Lower lobe of right lung (tissue), 2 donors: Measurements from ENCODE around the gene PRKACB. TPM values are rescaled to one million over a fixed set of nuclear protein-coding genes. Genes with fewer than 3 reads are reported as not detected.

Source experiments
- ATAC-seq, 2 donors: fragments of 200-7000 bp; cut with Tn5 transposase; one replicate each; pipeline ENCODE4 v1.9.1; 2020 to 2022; ENCODE audit warnings: mild to moderate bottlenecking in 2 of 2, moderate library complexity in 2 of 2
- DNase-seq: peaks from one replicate; pipeline ENCODE4 v3.0.0-alpha.2; 2020
- H3K27ac ChIP-seq: fragments of 200-600 bp; one replicate; pipeline ENCODE4 v1.8.0; 2022
- H3K27me3 ChIP-seq: fragments of 200-600 bp; one replicate; pipeline ENCODE4 v1.8.0; 2022; ENCODE audit warnings: low read depth
- H3K36me3 ChIP-seq: fragments of 200-600 bp; one replicate; pipeline ENCODE4 v1.8.0; 2022; ENCODE audit warnings: mild to moderate bottlenecking
- H3K4me1 ChIP-seq: fragments of 200-600 bp; one replicate; pipeline ENCODE4 v1.8.0; 2022
- H3K4me3 ChIP-seq: fragments of 200-600 bp; one replicate; pipeline ENCODE4 v1.8.0; 2022; ENCODE audit warnings: mild to moderate bottlenecking
- H3K9me3 ChIP-seq: fragments of 200-600 bp; one replicate; pipeline ENCODE4 v1.8.0; 2022
- intact Hi-C: fragments of 100-400 bp; cut with DNase I; formaldehyde crosslinking; loops from one replicate; pipeline ENCODE4 v1.11.0; 2022
- total RNA-seq: library from RNA; stranded (reverse); fragmentation: NEBNext Ultra II Directional; extraction: Animal tissue kit (Norgen Biotek cat#: 25700); gene quantifications from one replicate; pipeline ENCODE4 v1.2.1, GENCODE V29; 2021
- TF ChIP-seq, protein P1 (sequence below): fragments of 200-600 bp; IDR thresholded peaks from one replicate; pipeline ENCODE4 v1.8.0; 2022; ENCODE audit warnings: antibody characterized with exemption, mild to moderate bottlenecking
- donor health status: DM: no; HTN: yes; CAD: no; lungs with severe emphysema.

The PRKACB gene
- total RNA-seq, 1 donor from 2014 or later = 39.7 TPM

DNA sequence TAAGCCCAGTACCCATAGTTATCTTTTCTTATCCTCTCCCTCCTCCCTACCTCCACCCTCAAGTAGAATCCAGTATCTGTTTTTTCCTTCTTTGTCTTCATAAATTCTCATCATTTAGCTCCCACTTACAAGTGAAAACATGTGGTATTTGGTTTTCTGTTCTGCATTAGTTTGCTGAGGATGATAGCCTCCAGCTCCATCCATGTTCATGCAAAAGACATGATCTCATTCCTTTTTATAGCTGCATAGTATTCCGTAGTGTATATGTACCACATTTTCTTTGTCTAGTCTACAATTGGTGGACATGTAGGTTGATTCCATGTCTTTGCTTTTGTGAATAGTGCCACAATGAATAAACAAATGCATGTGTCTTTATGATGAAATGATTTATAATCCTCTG is 55.2 kb downstream of the PRKACB start:
- no peaks in the 10 kb centered on the region for H3K4me1 ChIP-seq
- ATAC-seq (no peak), DNase-seq (no peak)
- intact Hi-C loops = no loop called here
- H3K4me3 ChIP-seq = no peak overlapping the region
- H3K27ac ChIP-seq = no peak overlapping the region
- TF ChIP-seq, protein P1, sequence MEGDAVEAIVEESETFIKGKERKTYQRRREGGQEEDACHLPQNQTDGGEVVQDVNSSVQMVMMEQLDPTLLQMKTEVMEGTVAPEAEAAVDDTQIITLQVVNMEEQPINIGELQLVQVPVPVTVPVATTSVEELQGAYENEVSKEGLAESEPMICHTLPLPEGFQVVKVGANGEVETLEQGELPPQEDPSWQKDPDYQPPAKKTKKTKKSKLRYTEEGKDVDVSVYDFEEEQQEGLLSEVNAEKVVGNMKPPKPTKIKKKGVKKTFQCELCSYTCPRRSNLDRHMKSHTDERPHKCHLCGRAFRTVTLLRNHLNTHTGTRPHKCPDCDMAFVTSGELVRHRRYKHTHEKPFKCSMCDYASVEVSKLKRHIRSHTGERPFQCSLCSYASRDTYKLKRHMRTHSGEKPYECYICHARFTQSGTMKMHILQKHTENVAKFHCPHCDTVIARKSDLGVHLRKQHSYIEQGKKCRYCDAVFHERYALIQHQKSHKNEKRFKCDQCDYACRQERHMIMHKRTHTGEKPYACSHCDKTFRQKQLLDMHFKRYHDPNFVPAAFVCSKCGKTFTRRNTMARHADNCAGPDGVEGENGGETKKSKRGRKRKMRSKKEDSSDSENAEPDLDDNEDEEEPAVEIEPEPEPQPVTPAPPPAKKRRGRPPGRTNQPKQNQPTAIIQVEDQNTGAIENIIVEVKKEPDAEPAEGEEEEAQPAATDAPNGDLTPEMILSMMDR = no peak
- H3K27me3 ChIP-seq = no peaks in the 10 kb centered on the region
- peaks cover 17% of the 10 kb centered on the region for H3K36me3 ChIP-seq
- no peaks in the 10 kb centered on the region for H3K9me3 ChIP-seq

DNA sequence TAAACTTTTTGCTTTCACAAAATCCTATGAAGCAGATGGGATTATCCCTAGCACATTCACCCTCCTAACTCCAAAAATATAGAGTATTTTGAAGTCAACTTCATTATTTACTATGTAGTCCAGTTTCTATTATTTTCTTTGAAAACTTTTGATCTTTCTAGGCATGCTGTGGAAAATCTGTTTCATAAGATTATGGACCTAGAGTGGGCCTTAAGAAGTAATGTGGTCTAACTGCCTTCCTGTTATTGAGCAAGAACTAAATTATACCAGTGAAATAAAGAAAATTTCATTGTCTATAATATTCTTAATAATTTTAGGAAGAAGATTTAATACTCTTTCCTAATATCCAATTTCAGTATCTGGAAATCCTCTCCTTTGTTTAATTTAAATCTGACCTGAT is 58.1 kb downstream of the PRKACB start:
- ATAC-seq (no peak), DNase-seq (no peak)
- no peak overlapping the region for H3K4me3 ChIP-seq
- TF ChIP-seq, protein P1 = no peak
- H3K27me3 ChIP-seq = no peaks in the 10 kb centered on the region
- H3K9me3 ChIP-seq = no peaks in the 10 kb centered on the region
- intact Hi-C loops = no loop called here
- no peaks in the 10 kb centered on the region for H3K4me1 ChIP-seq
- no peak overlapping the region for H3K27ac ChIP-seq
- H3K36me3 ChIP-seq = peaks cover 16% of the 10 kb centered on the region

DNA sequence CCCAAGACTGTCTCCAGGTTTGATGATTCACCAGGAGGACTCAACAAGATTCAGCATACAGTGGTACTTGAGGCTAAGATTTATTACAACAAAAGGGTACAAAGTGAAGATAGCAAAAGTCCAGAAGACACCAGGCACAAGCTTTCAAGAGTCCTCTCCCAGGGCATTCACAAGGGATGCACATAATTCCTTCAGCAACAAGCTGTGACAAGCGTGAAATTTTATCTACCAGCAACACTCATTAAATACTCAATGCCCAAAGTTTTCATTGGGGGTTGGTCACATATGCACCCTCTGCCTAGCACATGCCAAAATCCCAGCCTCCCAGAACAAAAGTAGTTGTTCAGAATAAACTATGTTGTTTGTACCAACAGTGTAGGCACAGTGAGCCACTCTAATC is 62.3 kb downstream of the PRKACB start:
- TF ChIP-seq, protein P1 = no peak
- H3K9me3 ChIP-seq = no peaks in the 10 kb centered on the region
- H3K27ac ChIP-seq = no peak overlapping the region
- DNase-seq (no peak), ATAC-seq (no peak)
- intact Hi-C loops = no loop called here
- H3K27me3 ChIP-seq = no peaks in the 10 kb centered on the region
- no peak overlapping the region for H3K4me3 ChIP-seq
- H3K36me3 ChIP-seq = peaks cover 4% of the 10 kb centered on the region
- H3K4me1 ChIP-seq = no peaks in the 10 kb centered on the region

DNA sequence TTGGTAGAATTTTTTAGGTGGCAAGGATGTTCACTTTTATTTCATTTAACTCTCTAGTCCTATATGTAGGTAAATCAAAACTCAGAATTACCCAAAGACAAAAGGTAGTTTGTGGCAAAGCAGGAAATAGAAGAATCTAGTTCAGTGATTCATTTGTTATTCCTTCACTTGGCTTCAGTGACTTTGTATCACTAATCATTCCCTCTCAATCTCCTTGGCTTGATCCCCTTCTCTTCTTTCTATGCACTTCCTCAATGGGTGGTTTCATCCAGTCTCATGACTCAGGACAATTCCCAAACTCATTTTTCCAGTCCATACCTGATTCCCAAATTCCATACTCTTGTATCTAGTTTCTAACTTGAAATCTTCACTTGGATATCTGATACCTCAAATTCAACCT is 64.9 kb downstream of the PRKACB start:
- DNase-seq (no peak), ATAC-seq (no peak)
- peaks cover 4% of the 10 kb centered on the region for H3K36me3 ChIP-seq
- intact Hi-C loops = no loop called here
- H3K4me3 ChIP-seq = no peak overlapping the region
- TF ChIP-seq, protein P1 = no peak
- H3K4me1 ChIP-seq = no peaks in the 10 kb centered on the region
- H3K9me3 ChIP-seq = no peaks in the 10 kb centered on the region
- H3K27ac ChIP-seq = no peak overlapping the region
- H3K27me3 ChIP-seq = no peaks in the 10 kb centered on the region

DNA sequence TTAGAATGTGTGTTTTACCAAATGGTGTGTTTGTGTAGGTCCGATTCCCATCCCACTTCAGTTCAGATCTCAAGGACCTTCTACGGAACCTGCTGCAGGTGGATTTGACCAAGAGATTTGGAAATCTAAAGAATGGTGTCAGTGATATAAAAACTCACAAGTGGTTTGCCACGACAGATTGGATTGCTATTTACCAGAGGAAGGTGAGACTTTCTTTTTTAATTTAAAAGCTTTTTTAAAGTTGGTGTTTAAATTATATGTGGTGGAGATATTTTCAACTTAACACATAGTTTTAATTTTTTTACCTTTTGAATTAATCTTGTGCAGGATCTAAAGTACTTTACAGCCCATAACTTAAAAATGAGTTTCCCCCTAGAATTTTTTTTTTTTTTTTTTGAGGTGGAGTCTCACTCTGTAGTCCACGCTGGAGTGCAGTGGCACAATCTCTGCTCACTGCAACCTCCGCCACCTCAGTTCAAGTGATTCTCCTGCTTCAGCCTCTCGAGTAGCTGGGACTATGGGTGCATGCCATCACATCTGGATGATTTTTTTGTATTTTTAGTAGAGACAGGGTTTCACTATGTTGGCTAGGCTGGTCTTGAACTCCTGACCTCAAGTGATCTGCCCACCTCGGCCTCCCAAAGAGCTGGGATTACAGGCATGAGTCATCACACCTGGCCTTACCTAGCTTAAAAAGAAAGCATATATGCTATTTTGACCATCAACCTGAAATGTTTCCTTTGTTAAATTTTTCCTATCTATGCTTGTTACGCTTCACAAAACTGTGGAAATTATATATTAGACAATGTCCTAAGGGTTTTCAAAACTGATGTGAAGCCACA is 70.3 kb downstream of the PRKACB start:
- Histone ChIP-seq H3K9me3 (peaks cover under 1% of the 10 kb centered on the region), H3K4me1 (no peaks in the 10 kb centered on the region), H3K27me3 (no peaks in the 10 kb centered on the region), H3K4me3 (no peak overlapping the region), H3K27ac (no peak overlapping the region), H3K36me3 (no peaks in the 10 kb centered on the region)
- intact Hi-C loops = no loop called here
- TF ChIP-seq, protein P1 = no peak
- ATAC-seq = no peak
- no peak for DNase-seq
